NB4 (cell line): ENCODE results near the gene ARHGAP24.

Experiments
- POLR2A ChIP-seq: IDR thresholded peaks from 2 replicates; pipeline ENCODE4 v1.6.1; 2011; ENCODE audit warnings: mild to moderate bottlenecking; ENCODE audit not compliant: insufficient read length; ENCODE audit errors: extremely low read depth
- TF ChIP-seq, protein P1 (sequence below): IDR thresholded peaks from one replicate; pipeline ENCODE4 v1.5.1; 2012; ENCODE audit warnings: low read depth, low read length

DNA sequence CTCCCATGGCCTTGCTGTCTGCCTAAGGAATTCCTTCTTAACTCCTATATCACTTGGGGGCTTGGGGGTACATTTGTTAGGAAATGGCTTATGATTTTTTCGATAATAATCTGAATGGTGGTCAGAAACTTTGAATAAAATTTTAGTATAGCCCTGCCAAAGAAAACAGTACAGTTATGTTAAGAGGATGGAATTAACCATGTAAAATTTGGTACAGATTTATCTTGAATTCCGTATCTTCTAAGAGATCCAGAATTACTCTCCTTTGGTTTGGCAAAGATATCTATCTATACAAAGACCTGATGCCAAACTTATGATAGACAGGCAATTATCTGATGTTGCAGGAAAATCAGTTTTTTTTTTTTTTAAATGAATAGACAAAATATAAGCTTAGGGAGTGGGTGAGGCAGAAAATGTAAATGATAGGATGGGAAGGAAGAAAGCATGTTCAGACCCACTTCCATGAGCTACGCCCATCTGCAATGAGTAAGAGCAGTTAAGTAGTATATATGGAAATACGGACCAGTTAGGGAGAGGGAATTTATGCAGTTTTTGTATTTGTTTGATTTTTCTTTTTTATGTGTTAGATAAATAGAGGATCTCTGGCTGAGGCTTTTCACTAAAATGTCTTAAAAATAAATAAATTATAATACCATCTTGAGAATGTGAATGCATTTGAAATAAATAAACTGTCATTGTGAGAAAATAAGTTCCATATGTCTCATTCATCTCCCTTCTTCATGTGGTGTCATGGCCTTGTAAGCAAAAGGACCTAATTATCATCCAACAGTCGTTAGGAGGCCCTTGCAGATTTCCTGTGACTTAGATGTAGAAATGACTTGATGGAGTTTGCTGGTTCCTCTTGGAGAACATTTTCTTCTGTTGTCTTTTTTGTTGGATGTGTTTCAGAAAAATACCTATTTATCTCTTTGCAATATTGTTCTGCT is 389.6 kb downstream of the ARHGAP24 start:
- TF ChIP-seq, protein P1, sequence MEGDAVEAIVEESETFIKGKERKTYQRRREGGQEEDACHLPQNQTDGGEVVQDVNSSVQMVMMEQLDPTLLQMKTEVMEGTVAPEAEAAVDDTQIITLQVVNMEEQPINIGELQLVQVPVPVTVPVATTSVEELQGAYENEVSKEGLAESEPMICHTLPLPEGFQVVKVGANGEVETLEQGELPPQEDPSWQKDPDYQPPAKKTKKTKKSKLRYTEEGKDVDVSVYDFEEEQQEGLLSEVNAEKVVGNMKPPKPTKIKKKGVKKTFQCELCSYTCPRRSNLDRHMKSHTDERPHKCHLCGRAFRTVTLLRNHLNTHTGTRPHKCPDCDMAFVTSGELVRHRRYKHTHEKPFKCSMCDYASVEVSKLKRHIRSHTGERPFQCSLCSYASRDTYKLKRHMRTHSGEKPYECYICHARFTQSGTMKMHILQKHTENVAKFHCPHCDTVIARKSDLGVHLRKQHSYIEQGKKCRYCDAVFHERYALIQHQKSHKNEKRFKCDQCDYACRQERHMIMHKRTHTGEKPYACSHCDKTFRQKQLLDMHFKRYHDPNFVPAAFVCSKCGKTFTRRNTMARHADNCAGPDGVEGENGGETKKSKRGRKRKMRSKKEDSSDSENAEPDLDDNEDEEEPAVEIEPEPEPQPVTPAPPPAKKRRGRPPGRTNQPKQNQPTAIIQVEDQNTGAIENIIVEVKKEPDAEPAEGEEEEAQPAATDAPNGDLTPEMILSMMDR = no peak
- no peak for TF ChIP-seq POLR2A
